HL-60 (cell line): ENCODE results near the gene AGPAT4.

Source experiments
- DNase-seq, 2 experiments: peaks; one replicate each; pipeline ENCODE4 v3.0.0-alpha.2; 2010 to 2020; ENCODE audit warnings: low read depth in 1 of 2, low spot score in 1 of 2
- H3K27ac ChIP-seq: fragments of 250-450 bp; sonication (Bioruptor Pico); replicated peaks from 2 replicates; pipeline ENCODE4 v1.5.1; 2020; ENCODE audit warnings: mild to moderate bottlenecking, moderate library complexity
- H3K27me3 ChIP-seq: fragments of 250-450 bp; sonication (Bioruptor Pico); 2 replicates; pipeline ENCODE4 v1.5.1; 2021; ENCODE audit warnings: mild to moderate bottlenecking, moderate library complexity; ENCODE audit not compliant: insufficient read depth, poor library complexity, severe bottlenecking
- H3K4me3 ChIP-seq: replicated peaks from 2 replicates; pipeline ENCODE4 v1.5.1; 2011; ENCODE audit warnings: mild to moderate bottlenecking, control low read depth, low read length; ENCODE audit not compliant: insufficient read depth
- GABPA ChIP-seq: IDR thresholded peaks from 2 replicates; pipeline ENCODE4 v1.6.1; 2012; ENCODE audit warnings: low read depth
- POLR2AphosphoS5 ChIP-seq: IDR thresholded peaks from 2 replicates; pipeline ENCODE4 v1.6.1; 2012; ENCODE audit warnings: low read depth
- SPI1 ChIP-seq: IDR thresholded peaks from 2 replicates; pipeline ENCODE4 v1.6.1; 2012; ENCODE audit warnings: low read depth, mild to moderate bottlenecking, borderline replicate concordance
- TF ChIP-seq, protein P1 (sequence below): IDR thresholded peaks from 2 replicates; pipeline ENCODE4 v1.6.1; 2012; ENCODE audit warnings: low read depth; ENCODE audit not compliant: insufficient replicate concordance
- TF ChIP-seq, protein P2 (sequence below): IDR thresholded peaks from one replicate; pipeline ENCODE4 v1.5.1; 2011; ENCODE audit warnings: low read length, control low read depth, inconsistent platforms; ENCODE audit not compliant: insufficient read depth

The AGPAT4 gene

DNA sequence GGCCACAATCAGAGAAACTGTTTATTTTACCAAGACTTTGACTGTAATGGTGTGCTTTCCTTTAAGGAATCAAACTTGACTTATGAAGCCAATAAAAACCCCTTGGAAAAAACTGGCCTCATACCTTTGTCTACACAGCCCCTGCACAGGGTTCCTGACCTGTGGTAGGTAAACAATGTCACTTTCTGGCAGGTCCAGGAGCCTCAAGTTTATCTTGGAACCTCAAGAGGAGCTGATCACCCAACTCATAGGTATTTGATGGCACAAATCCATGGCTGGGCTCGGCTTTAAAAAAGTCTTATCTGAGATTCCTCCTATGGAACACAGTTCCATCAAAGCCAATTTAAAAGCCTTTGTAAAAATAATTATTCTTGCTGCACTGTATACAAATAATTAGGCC, 61.0 kb downstream of the AGPAT4 start:
- no peak overlapping the region for H3K4me3 ChIP-seq
- no peak overlapping the region for H3K27ac ChIP-seq
- DNase-seq: no peak

DNA sequence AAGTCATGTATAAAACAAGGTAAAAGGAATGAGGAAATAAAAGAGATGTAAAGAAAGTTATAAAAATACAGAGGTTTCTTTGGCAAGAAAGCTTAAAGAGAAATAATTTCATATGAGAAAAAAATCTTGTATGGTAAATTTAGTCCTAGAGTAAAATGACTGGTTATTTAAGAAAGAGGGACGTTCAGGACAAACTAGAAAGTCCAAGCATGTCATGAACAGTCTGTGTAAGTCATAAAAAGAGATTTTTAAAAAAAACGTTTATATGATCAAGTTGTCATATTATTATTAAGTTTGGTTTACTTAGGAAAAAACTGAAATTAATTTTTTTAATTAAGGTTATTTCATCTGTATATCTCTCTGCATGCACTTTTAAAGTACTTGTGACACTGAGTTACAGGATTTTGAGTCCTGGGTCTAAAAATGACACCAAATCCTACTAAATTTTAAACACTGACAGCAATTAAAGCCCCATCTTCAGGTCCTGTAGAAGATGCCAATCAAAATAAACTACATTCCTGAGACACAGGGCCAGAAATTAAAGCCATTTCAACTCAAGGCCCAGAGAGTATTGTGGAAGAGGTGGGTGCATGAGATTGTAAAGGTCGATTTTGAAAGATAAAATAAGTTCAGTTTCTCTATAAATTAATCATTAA, 62.4 kb downstream of the AGPAT4 start:
- DNase-seq: no peak
- Histone ChIP-seq H3K27me3 (no peaks in the 10 kb centered on the region), H3K4me3 (no peak overlapping the region), H3K27ac (no peak overlapping the region)
- TF ChIP-seq, protein P1, sequence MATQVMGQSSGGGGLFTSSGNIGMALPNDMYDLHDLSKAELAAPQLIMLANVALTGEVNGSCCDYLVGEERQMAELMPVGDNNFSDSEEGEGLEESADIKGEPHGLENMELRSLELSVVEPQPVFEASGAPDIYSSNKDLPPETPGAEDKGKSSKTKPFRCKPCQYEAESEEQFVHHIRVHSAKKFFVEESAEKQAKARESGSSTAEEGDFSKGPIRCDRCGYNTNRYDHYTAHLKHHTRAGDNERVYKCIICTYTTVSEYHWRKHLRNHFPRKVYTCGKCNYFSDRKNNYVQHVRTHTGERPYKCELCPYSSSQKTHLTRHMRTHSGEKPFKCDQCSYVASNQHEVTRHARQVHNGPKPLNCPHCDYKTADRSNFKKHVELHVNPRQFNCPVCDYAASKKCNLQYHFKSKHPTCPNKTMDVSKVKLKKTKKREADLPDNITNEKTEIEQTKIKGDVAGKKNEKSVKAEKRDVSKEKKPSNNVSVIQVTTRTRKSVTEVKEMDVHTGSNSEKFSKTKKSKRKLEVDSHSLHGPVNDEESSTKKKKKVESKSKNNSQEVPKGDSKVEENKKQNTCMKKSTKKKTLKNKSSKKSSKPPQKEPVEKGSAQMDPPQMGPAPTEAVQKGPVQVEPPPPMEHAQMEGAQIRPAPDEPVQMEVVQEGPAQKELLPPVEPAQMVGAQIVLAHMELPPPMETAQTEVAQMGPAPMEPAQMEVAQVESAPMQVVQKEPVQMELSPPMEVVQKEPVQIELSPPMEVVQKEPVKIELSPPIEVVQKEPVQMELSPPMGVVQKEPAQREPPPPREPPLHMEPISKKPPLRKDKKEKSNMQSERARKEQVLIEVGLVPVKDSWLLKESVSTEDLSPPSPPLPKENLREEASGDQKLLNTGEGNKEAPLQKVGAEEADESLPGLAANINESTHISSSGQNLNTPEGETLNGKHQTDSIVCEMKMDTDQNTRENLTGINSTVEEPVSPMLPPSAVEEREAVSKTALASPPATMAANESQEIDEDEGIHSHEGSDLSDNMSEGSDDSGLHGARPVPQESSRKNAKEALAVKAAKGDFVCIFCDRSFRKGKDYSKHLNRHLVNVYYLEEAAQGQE: no peak
- no peak for TF ChIP-seq POLR2AphosphoS5
- TF ChIP-seq GABPA: no peak
- TF ChIP-seq, protein P2, sequence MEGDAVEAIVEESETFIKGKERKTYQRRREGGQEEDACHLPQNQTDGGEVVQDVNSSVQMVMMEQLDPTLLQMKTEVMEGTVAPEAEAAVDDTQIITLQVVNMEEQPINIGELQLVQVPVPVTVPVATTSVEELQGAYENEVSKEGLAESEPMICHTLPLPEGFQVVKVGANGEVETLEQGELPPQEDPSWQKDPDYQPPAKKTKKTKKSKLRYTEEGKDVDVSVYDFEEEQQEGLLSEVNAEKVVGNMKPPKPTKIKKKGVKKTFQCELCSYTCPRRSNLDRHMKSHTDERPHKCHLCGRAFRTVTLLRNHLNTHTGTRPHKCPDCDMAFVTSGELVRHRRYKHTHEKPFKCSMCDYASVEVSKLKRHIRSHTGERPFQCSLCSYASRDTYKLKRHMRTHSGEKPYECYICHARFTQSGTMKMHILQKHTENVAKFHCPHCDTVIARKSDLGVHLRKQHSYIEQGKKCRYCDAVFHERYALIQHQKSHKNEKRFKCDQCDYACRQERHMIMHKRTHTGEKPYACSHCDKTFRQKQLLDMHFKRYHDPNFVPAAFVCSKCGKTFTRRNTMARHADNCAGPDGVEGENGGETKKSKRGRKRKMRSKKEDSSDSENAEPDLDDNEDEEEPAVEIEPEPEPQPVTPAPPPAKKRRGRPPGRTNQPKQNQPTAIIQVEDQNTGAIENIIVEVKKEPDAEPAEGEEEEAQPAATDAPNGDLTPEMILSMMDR: no peak
- no peak for TF ChIP-seq SPI1

More for the DNA sequence above, 61.0 kb downstream of the AGPAT4 start:
- no peak for TF ChIP-seq SPI1
- TF ChIP-seq POLR2AphosphoS5: no peak
- TF ChIP-seq, protein P1: no peak
- TF ChIP-seq, protein P2: no peak
- no peaks in the 10 kb centered on the region for H3K27me3 ChIP-seq

DNA sequence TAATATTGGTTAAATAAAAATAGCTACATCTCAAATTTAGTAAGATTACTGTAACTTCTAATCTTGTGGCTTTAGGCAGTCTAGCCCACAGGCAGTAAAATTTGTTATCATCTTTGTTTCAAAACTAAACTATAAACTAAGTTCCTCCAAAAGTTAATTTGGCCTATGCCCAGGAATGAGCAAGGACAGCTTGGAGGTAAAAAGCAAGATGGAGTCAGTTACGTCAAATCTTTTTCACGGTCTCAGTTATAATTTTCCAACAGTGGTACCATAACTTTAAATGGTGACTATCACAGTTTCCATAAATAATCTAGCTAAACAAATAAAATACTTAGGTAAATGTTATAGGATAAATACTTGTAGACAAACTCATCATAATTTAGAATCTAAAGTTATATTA, 63.0 kb downstream of the AGPAT4 start:
- TF ChIP-seq GABPA (no peak), SPI1 (no peak), POLR2AphosphoS5 (no peak)
- TF ChIP-seq, protein P2: no peak
- TF ChIP-seq, protein P1: no peak
- Histone ChIP-seq H3K27ac (no peak overlapping the region), H3K27me3 (no peaks in the 10 kb centered on the region), H3K4me3 (no peak overlapping the region)
- DNase-seq: no peak
